ENCODE measurements around the gene ZCCHC18.
"Not testable (repeated sequence)": the region's sequence is repeated elsewhere in the genome, so short reads cannot be mapped to it uniquely, and the experiment has no call there.

The ZCCHC18 gene

DNA sequence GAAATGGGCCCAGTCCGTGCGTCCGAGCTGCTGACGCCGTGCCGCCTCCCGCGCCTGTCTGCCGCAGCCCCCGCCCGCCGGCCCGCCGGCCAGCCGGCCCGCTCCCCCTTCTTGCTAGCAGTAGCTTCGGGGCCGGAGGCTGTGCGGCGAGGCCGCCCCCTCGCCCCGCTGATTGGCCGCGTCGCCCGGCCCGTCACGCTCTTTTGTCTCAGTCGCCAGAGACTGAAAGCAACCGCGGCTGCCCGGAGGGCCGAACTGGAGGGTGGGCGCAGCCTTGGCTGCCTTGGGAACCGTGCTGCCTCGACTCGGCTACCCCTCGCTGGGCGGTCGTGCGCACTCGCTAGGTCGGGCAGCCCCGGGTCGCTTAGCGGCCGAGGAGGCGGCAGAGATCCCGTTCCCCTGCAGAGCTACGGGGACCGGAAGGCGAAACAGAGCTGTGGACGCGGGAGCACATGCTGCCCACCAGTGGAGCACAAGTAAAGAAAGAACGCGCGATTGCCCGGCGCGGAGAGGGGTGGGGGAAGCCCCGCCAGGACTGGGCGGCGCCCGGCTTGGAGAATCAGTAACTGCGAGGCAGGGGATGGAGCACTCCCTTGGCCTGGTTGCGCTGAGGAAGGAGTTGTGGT is at the start of gene ZCCHC18:
TSS of gene ZCCHC18 (plus strand) at position 198 of the 626 bp plus-strand sequence. CDS start 1,589 bp downstream, outside the sequence.
- peak; percentile 84 to 89 for DNase-seq (ENCODE audit: low spot score in 2 of 2)
- H3K36me3 ChIP-seq (replicated peaks): no peaks in the 10 kb centered on the region
- in situ Hi-C loops (cut with MboI; ENCODE audit: low sequenced_read_pairs): no loop called here
- peak within 1 kb of the TSS; percentile 57 for H3K4me3 ChIP-seq
- H3K9me3 ChIP-seq: no peaks in the 10 kb centered on the region
- no peaks in the 10 kb centered on the region; the same call in 1 of the 2 replicates for H3K4me1 ChIP-seq
- no peaks in the 10 kb centered on the region for H3K27me3 ChIP-seq (ENCODE audit: low read depth)

DNA sequence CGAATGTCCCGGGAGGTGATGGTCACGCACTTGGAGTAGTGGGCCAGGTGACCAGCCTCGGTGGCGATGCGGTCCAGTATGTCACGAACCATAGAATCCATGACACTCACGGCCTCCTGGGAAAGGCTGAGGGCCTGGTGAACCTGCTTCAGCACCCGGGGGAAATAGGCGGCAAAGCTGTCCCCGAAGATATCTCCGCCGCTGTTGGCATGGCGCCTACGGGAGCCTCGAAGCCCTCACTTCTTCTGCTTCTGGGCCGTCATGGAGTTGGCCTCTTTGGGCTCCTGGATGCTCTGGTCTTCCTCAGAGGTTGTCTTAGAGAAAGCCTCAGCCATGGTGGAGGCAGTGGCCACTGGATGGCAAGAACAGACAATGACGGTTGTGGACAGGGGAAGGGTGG is 49.7 kb upstream of the ZCCHC18 start:
- H3K36me3 ChIP-seq (replicated peaks); DNase-seq (ENCODE audit: low spot score in 2 of 2); H3K27me3 ChIP-seq (ENCODE audit: low read depth); in situ Hi-C loops (cut with MboI; ENCODE audit: low sequenced_read_pairs); H3K9me3 ChIP-seq; H3K4me3 ChIP-seq; H3K4me1 ChIP-seq: not testable (repeated sequence)

DNA sequence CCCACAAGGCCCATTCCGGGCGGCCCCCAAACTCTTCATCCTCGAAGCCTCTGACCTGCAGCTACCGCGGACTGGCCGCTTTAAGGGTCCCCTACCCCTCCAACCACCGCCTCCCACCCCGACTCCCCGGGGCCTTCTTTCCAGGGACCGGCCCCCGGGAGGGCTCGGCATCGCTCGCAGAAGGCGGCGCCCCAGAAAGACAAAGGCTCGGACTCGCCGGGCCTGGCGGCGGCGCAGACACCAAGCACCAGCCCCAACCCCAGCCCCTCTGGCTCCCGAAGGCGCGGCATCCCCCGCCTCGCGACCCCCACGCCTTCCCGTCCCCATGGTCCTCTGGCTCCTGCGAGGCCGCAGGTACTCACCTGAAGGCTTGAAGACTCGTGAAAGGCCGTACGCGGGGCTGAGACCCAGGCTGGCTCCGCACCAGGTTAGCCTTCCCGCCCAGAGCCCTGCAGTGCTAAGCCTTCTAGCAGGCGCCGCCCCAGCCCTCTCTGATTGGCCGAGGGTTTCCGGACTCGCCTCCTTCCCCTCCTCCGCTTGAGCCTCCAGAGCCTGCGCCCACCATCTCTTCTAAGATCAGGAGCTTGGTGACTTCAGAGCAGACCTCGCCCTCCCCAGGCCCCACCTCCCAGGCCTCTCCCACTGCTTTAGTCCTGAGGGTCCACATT is 36.4 kb upstream of the ZCCHC18 start, which contains the start of gene TMSB15C:
TSS of gene TMSB15C (minus strand) at position 459 of the 668 bp plus-strand sequence.
- DNase-seq (ENCODE audit: low spot score in 2 of 2); H3K4me1 ChIP-seq; H3K4me3 ChIP-seq; H3K27me3 ChIP-seq (ENCODE audit: low read depth); in situ Hi-C loops (cut with MboI; ENCODE audit: low sequenced_read_pairs); H3K36me3 ChIP-seq (replicated peaks); H3K9me3 ChIP-seq: not testable (repeated sequence)

DNA sequence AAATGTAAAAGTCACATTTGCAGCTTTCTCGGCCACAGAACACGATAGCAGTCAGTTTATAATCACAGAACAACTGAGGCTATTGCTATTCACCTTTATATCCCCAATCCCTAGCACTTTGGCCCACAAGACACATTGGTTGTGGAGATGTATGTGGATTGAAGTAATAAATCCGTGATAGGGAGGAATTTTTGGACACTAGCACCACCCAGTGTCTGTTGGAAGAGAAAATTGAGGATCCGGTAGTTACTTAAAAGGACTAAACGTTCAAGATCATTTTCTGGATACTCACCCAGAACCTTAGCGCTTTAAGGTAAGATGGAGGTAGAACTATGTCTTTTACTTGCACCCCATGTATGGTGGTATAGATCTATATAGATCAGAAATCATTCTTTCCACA is 34.5 kb upstream of the ZCCHC18 start:
- in situ Hi-C loops (cut with MboI; ENCODE audit: low sequenced_read_pairs); H3K4me1 ChIP-seq; DNase-seq (ENCODE audit: low spot score in 2 of 2); H3K27me3 ChIP-seq (ENCODE audit: low read depth); H3K4me3 ChIP-seq; H3K9me3 ChIP-seq; H3K36me3 ChIP-seq (replicated peaks): not testable (repeated sequence)

DNA sequence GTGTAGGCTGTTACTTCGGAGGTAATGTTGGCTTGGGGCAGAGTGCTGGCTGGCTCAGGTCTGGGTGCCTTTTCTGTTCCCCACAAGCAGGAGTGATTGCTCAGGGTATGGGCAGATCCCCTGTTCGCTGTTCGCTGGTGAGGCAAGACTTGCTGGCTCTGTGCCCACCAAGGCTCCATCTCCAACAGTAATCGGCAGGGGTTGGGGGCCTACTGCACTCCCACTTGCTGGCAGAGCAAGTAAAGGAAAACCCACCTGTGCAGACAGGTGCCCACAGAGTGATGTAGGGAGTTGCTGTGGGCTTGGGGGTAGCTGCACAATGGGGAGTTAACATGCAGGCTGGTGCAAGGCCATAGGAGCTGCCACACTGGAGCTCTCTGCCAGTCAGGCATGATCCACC is 28.3 kb upstream of the ZCCHC18 start:
- Histone ChIP-seq H3K27me3 (ENCODE audit: low read depth) (no peaks in the 10 kb centered on the region), H3K4me1 (no peaks in the 10 kb centered on the region), H3K4me3 (no peak overlapping the region), H3K9me3 (no peaks in the 10 kb centered on the region), H3K36me3 (replicated peaks) (no peaks in the 10 kb centered on the region)
- in situ Hi-C loops (cut with MboI; ENCODE audit: low sequenced_read_pairs): no loop called here
- DNase-seq (ENCODE audit: low spot score in 2 of 2): no peak

DNA sequence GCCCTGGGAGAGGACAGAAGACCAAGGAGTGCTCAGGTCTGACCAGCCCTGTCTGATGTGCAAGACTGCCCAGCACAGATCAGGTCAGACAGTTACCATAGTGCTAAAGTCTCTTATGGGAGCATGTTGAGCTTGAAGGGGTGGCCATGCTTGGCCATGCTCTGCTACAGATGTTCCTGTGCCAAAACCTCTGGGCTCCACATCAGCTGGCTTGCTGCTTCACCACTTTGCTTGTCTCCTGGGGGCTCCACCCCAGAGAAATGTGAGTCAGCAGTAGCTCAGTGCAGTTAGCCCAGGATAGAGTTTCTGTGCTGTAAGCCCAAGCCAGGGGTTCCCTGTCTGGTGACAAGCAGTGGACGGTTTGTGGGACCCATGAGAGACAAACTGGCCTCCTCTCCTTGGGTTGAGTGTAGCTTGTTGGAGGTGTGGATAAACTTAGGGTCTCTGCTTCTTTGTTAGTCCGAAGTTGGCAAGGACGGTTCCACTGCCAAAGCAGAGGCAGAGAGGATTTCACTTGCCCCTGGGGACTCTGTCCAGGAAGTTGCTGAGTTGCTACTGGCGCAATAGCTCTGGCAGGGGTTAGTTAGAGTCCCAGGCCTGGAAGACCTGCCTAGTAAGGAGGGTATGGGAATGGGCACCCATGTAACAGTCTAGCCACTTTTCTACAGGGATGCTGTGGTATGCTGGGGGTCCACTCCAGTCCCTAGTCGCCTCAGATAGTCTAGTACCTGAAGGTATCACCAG is 27.6 kb upstream of the ZCCHC18 start:
- Histone ChIP-seq H3K9me3 (no peaks in the 10 kb centered on the region), H3K4me3 (no peak overlapping the region), H3K4me1 (no peaks in the 10 kb centered on the region), H3K36me3 (replicated peaks) (no peaks in the 10 kb centered on the region), H3K27me3 (ENCODE audit: low read depth) (no peaks in the 10 kb centered on the region)
- in situ Hi-C loops (cut with MboI; ENCODE audit: low sequenced_read_pairs): no loop called here
- no peak for DNase-seq (ENCODE audit: low spot score in 2 of 2)

DNA sequence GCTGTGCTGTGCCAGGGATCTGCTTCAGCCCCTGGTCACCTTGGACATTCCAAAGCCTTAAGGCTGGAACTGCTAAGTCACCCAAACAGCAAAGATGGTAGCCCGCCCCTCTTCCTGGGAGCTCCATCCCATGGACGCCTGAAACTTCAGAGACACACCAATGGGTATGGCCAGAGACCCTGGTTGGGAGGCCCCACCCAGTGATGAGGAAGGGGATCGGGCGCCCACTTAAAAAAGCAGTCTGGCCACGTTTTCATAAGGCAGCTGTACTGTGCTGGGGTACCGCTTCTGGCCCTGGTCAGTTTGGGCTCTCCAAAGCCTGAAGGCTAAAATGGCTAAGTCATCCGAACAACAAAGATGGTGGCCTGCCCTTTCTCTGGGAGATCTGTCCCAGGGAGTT is 26.8 kb upstream of the ZCCHC18 start:
- Histone ChIP-seq H3K27me3 (ENCODE audit: low read depth) (no peaks in the 10 kb centered on the region), H3K4me3 (no peak overlapping the region), H3K4me1 (no peaks in the 10 kb centered on the region), H3K9me3 (no peaks in the 10 kb centered on the region), H3K36me3 (replicated peaks) (no peaks in the 10 kb centered on the region)
- no peak for DNase-seq (ENCODE audit: low spot score in 2 of 2)
- in situ Hi-C loops (cut with MboI; ENCODE audit: low sequenced_read_pairs): no loop called here

DNA sequence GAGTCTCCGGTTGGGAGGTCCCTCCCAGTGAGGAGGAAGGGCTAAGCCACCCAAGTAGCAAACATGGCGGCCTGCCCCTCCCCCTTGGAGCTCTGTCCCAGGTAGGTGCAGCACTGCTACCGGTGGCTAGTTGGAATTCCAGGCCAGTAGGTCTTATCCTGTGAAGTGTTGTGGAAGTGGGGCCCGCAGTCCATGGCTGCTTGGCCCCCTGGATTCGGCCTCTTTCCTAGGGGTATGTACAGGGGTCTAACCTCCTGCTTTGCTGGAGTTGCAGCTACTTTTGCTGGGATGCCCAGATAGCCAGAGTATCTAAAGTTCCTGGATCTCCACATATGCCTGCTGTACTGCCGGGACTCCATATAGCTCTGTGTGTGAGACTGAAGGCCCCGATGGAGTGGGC is 26.4 kb upstream of the ZCCHC18 start:
- H3K27me3 ChIP-seq (ENCODE audit: low read depth): no peaks in the 10 kb centered on the region
- no peaks in the 10 kb centered on the region for H3K9me3 ChIP-seq
- DNase-seq (ENCODE audit: low spot score in 2 of 2): no peak

DNA sequence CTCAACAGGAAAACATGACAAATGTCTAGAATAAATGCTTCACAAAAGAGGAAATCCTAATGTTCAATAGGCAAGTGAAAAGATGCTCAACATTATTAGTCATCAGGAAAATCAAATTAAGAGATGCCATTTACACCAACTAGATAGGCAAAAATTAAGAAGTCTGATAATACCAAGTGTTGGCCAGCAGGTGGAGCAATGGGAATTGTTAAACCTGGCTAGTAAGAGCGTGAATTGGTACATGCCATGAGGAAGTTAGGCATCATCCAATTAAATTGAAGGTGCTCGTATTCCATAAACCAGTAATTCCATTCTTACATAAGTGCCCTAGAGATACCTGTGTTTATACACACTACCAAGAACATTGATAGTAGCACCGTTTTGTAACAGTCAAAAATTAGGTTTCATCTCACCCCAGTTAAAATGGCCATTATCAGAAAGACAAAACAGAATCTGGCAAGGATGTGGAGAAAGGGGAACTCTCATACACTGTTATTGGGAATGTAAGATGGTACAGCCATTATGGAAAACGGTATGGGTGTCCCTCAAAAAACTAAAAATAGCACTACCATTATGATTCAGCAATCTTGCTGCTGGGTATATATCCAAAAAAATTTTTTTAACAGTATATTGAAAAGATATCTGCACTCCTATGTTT is 14.0 kb upstream of the ZCCHC18 start:
- peaks cover 6% of the 10 kb centered on the region; the same call in 1 of the 2 replicates for H3K27me3 ChIP-seq (ENCODE audit: low read depth)
- DNase-seq (ENCODE audit: low spot score in 2 of 2): peak; percentile 71 to 74
- H3K4me1 ChIP-seq: no peaks in the 10 kb centered on the region
- H3K9me3 ChIP-seq: no peaks in the 10 kb centered on the region
- H3K36me3 ChIP-seq (replicated peaks): no peaks in the 10 kb centered on the region
- no peak overlapping the region for H3K4me3 ChIP-seq
- in situ Hi-C loops (cut with MboI; ENCODE audit: low sequenced_read_pairs): no loop called here

More for the DNA sequence above, 26.4 kb upstream of the ZCCHC18 start:
- H3K4me3 ChIP-seq: no peak overlapping the region
- in situ Hi-C loops (cut with MboI; ENCODE audit: low sequenced_read_pairs): no loop called here
- no peaks in the 10 kb centered on the region for H3K36me3 ChIP-seq (replicated peaks)
- no peaks in the 10 kb centered on the region for H3K4me1 ChIP-seq

DNA sequence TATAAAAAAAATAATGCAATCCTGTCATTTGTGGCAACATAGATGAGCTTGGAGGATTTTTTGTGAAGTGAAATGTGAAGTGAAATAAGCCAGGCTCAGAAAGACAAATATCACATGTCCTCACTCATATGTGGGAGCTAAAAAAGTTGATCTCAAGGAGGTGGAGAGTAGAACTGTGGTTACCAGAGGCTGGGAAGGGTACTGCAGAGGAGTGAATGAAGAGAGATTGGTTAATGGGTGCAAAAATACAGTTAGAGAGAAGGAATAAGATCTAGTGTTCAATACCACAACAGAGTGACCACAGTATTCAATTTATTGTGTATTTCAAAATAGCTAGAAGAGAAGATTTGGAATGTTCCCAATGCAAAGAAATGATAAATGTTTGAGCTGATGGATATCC is 13.4 kb upstream of the ZCCHC18 start:
- Histone ChIP-seq H3K4me3 (no peak overlapping the region), H3K36me3 (replicated peaks) (no peaks in the 10 kb centered on the region), H3K9me3 (no peaks in the 10 kb centered on the region), H3K27me3 (ENCODE audit: low read depth) (0 out of 2 replicates have a peak, but pooled peaks cover 3% of the 10 kb centered on the region), H3K4me1 (no peaks in the 10 kb centered on the region)
- in situ Hi-C loops (cut with MboI; ENCODE audit: low sequenced_read_pairs): no loop called here
- DNase-seq (ENCODE audit: low spot score in 2 of 2): no peak

DNA sequence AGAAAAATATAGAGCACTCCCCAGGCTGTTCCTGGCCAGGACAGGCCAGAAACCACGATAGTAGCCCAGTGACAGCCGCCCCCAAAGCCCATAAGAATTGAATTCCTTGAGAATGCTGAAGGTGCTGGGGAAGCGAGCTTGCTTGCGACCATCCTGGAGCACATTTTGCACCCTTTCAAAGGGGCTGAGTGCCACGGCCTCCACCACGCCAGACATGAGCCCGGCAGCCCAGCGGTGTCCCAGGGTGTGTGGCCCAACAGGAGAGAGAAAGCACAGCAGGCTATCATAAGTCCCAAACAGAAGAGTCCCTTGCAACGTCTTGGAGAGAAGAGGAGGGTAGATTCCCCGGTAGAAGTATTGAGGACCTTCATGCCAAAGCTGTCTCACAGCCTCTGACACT is 7.6 kb upstream of the ZCCHC18 start:
- DNase-seq (ENCODE audit: low spot score in 2 of 2): no peak
- in situ Hi-C loops (cut with MboI; ENCODE audit: low sequenced_read_pairs): no loop called here
- Histone ChIP-seq H3K36me3 (replicated peaks) (no peaks in the 10 kb centered on the region), H3K4me3 (no peak overlapping the region), H3K9me3 (no peaks in the 10 kb centered on the region), H3K4me1 (no peaks in the 10 kb centered on the region), H3K27me3 (ENCODE audit: low read depth) (no peaks in the 10 kb centered on the region)

DNA sequence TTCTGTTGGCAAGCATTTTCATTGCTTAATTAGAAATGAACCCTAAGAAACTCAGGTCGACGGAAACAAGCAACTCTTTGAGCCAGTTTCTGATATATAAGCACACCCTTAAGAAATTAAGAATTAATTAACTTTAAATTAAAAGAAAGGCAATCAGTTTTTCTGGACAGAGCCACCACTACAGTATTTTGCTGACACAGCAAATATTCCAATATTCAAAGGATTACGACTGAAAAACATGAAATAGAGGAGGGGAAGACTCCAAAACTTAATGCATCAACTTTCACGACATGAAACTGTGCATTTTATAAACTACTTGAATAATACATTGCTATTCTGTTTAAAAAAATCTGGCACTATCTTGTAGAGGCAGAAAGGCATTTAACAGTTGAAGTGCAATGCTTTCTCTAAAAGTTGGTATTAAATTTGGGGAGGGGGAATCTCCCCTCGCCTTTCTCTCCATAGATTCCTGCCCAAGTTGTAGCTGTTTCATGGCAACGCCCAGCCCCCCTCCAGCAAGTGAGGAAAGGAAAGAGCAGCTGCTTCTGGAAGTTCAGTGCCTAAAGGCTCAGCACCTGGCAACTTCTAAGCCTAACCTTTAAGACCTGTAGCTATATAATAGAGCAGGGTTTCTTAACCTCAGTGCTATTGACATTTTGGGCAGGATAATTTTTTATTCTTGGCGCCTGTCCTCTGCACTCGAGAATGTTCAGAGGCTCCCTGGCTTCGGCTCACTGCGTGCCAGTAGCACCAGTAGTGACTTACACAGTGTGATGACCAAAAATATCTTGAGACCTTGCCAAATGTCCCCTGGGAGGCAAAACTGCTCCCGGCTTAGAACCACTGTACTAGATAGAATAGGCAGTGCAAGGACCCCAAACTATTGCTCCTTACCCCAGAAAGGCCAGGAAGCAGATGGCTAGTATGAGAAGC is 6.7 kb upstream of the ZCCHC18 start:
- DNase-seq (ENCODE audit: low spot score in 2 of 2): no peak
- Histone ChIP-seq H3K4me3 (no peak overlapping the region), H3K4me1 (no peaks in the 10 kb centered on the region), H3K36me3 (replicated peaks) (no peaks in the 10 kb centered on the region), H3K27me3 (ENCODE audit: low read depth) (no peaks in the 10 kb centered on the region), H3K9me3 (no peaks in the 10 kb centered on the region)
- in situ Hi-C loops (cut with MboI; ENCODE audit: low sequenced_read_pairs): no loop called here

DNA sequence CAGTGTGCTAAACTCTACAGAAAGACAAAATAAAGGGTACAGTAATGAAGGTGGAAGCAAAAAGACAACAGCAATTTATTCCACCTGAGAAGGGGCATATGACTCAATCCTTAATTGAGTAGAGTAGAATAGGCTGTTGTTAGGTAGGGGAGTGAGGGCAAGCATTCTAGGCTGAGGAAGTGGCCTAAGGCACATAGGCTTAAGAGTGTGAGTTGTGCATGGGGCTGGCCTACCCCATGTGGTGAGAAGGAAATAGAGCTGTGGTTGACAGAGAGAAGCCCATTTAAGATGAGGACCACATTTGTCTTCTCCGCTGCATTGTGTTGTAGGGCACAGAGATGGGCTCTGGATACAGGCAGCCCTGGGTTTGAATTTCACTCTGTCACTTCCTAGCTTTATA is 3.4 kb upstream of the ZCCHC18 start:
- Histone ChIP-seq H3K27me3 (ENCODE audit: low read depth) (no peaks in the 10 kb centered on the region), H3K4me1 (no peaks in the 10 kb centered on the region; the same call in 1 of the 2 replicates), H3K9me3 (no peaks in the 10 kb centered on the region), H3K36me3 (replicated peaks) (no peaks in the 10 kb centered on the region), H3K4me3 (no peak overlapping the region)
- DNase-seq (ENCODE audit: low spot score in 2 of 2): no peak
- in situ Hi-C loops (cut with MboI; ENCODE audit: low sequenced_read_pairs): no loop called here

Data from HAP-1 (cell line).